ENCODE measurements around the gene PLA2G10. TPM values are rescaled to one million over a fixed set of nuclear protein-coding genes. Genes with fewer than 3 reads are reported as not detected.

Gene PLA2G10
- total RNA-seq, 1 experiment from 2014 or later, result 0.22 TPM

GRCh38 chr16:14677627-14678026 is 16.5 kb downstream of the PLA2G10 start:
- Histone ChIP-seq H3K4me3 (ENCODE audit: low read length) (no peak overlapping the region), H2AFZ (ENCODE audit: low read length) (no peak overlapping the region), H3K79me2 (ENCODE audit: low read length) (no peaks in the 10 kb centered on the region), H3K4me1 (ENCODE audit: insufficient read depth, low read length) (no peaks in the 10 kb centered on the region), H4K20me1 (ENCODE audit: low read length) (no peaks in the 10 kb centered on the region), H3K9ac (ENCODE audit: low read length) (no peak overlapping the region), H3K27me3 (ENCODE audit: low read length) (no peaks in the 10 kb centered on the region), H3K9me3 (ENCODE audit: low read length) (no peaks in the 10 kb centered on the region), H3K36me3 (ENCODE audit: low read depth, low read length) (no peaks in the 10 kb centered on the region), H3K27ac (ENCODE audit: low read length) (no peak overlapping the region), H3K9me2 (replicated peaks; ENCODE audit: low read length) (no peaks in the 10 kb centered on the region), H3K4me2 (ENCODE audit: low read length) (no peak overlapping the region), H3F3A (ENCODE audit: low read length, unreplicated experiment) (no peaks in the 10 kb centered on the region)
- no peak for DNase-seq
- ATAC-seq, result no peak
- intact Hi-C loops (cut with micrococcal nuclease), result no loop called here
- ChIA-PET POLR2A (ENCODE audit: unreplicated experiment) (no interaction called here), CTCF (no interaction called here)
- no peak for TF ChIP-seq EZH2 (IDR thresholded peaks at IDR 0.05; ENCODE audit: low read length, unreplicated experiment)
- TF ChIP-seq EZH2phosphoT487 (IDR thresholded peaks at IDR 0.05; ENCODE audit: borderline replicate concordance, low read length), result no peak
- TF ChIP-seq, protein P1, sequence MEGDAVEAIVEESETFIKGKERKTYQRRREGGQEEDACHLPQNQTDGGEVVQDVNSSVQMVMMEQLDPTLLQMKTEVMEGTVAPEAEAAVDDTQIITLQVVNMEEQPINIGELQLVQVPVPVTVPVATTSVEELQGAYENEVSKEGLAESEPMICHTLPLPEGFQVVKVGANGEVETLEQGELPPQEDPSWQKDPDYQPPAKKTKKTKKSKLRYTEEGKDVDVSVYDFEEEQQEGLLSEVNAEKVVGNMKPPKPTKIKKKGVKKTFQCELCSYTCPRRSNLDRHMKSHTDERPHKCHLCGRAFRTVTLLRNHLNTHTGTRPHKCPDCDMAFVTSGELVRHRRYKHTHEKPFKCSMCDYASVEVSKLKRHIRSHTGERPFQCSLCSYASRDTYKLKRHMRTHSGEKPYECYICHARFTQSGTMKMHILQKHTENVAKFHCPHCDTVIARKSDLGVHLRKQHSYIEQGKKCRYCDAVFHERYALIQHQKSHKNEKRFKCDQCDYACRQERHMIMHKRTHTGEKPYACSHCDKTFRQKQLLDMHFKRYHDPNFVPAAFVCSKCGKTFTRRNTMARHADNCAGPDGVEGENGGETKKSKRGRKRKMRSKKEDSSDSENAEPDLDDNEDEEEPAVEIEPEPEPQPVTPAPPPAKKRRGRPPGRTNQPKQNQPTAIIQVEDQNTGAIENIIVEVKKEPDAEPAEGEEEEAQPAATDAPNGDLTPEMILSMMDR (conservative IDR thresholded peaks at IDR 0.05; ENCODE audit: low read depth, low read length), result no peak
- no TSS peak for BruUV-seq (replicated peaks)

- no peak overlapping the region for H3K27ac ChIP-seq (ENCODE audit: low read length)
- H3K27me3 ChIP-seq (ENCODE audit: low read length), result no peaks in the 10 kb centered on the region
- no peaks in the 10 kb centered on the region for H3K9me3 ChIP-seq (ENCODE audit: low read length)
- DNase-seq (no peak), ATAC-seq (no peak)
- TF ChIP-seq EZH2 (IDR thresholded peaks at IDR 0.05; ENCODE audit: low read length, unreplicated experiment), result no peak
- TF ChIP-seq EZH2phosphoT487 (IDR thresholded peaks at IDR 0.05; ENCODE audit: borderline replicate concordance, low read length), result no peak
- TF ChIP-seq, protein P1 (conservative IDR thresholded peaks at IDR 0.05; ENCODE audit: low read depth, low read length), result no peak
- no peak overlapping the region for H3K4me2 ChIP-seq (ENCODE audit: low read length)
- no peak overlapping the region for H2AFZ ChIP-seq (ENCODE audit: low read length)
- H3K4me3 ChIP-seq (ENCODE audit: low read length), result no peak overlapping the region
- no peaks in the 10 kb centered on the region for H3K36me3 ChIP-seq (ENCODE audit: low read depth, low read length)
- POLR2A ChIA-PET (ENCODE audit: unreplicated experiment), result no interaction called here
- H3K9me2 ChIP-seq (replicated peaks; ENCODE audit: low read length), result no peaks in the 10 kb centered on the region
- no peaks in the 10 kb centered on the region for H3K4me1 ChIP-seq (ENCODE audit: insufficient read depth, low read length)
- no TSS peak for BruUV-seq (replicated peaks)
- no peaks in the 10 kb centered on the region for H4K20me1 ChIP-seq (ENCODE audit: low read length)
- CTCF ChIA-PET, result no interaction called here
- no peaks in the 10 kb centered on the region for H3F3A ChIP-seq (ENCODE audit: low read length, unreplicated experiment)
- no peaks in the 10 kb centered on the region for H3K79me2 ChIP-seq (ENCODE audit: low read length)
- no peak overlapping the region for H3K9ac ChIP-seq (ENCODE audit: low read length)
- intact Hi-C loops (cut with micrococcal nuclease), result no loop called here
Measured at GRCh38 chr16:14676633-14677032, 17.5 kb downstream of the PLA2G10 start.

DNA sequence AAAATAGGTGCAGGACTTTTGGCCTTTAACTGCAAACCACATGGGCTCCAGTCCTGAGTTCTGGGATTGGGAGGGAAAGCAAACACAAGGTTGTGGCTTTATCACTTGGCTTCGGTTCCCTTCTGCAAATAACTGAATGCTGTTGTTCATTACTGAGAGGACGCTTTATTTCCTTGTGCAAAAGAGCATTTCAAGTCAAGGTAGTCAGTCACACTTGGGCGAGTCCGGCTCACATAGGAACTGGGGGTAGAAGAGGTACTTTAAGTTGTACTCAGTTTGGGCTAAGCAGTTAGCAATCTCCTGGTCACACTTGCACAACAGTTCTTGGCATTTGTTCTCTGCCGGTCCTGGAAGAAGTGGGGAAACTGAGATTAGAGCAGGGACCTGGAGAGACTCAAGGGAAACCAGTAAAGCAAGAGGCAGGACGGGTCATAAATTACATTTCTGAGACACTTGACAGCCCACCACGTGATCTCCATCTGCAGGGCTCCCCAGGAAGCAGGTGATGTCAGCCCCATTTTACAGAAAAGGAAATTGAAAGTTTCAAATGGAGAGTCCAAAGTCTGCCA is 21.6 kb downstream of the PLA2G10 start:
- no TSS peak for BruUV-seq (replicated peaks)
- Histone ChIP-seq H3K79me2 (ENCODE audit: low read length) (no peaks in the 10 kb centered on the region), H3K27ac (ENCODE audit: low read length) (no peak overlapping the region), H3K9me2 (replicated peaks; ENCODE audit: low read length) (no peaks in the 10 kb centered on the region), H3K4me2 (ENCODE audit: low read length) (no peak overlapping the region), H4K20me1 (ENCODE audit: low read length) (no peaks in the 10 kb centered on the region), H3K9ac (ENCODE audit: low read length) (no peak overlapping the region), H3K4me3 (ENCODE audit: low read length) (no peak overlapping the region), H3K36me3 (ENCODE audit: low read depth, low read length) (peaks cover 5% of the 10 kb centered on the region; the same call in 1 of the 2 replicates), H2AFZ (ENCODE audit: low read length) (no peak overlapping the region), H3K4me1 (ENCODE audit: insufficient read depth, low read length) (no peaks in the 10 kb centered on the region), H3K27me3 (ENCODE audit: low read length) (no peaks in the 10 kb centered on the region), H3F3A (ENCODE audit: low read length, unreplicated experiment) (no peaks in the 10 kb centered on the region), H3K9me3 (ENCODE audit: low read length) (no peaks in the 10 kb centered on the region)
- DNase-seq, result peak; percentile 4
- CTCF ChIA-PET, result no interaction called here
- POLR2A ChIA-PET (ENCODE audit: unreplicated experiment), result no interaction called here
- peak; percentile 35 for ATAC-seq
- intact Hi-C loops (cut with micrococcal nuclease), result no loop called here
- TF ChIP-seq, protein P1 (conservative IDR thresholded peaks at IDR 0.05; ENCODE audit: low read depth, low read length), result no peak
- TF ChIP-seq EZH2phosphoT487 (IDR thresholded peaks at IDR 0.05; ENCODE audit: borderline replicate concordance, low read length), result no peak
- TF ChIP-seq EZH2 (IDR thresholded peaks at IDR 0.05; ENCODE audit: low read length, unreplicated experiment), result no peak

All from PC-3 (cell line).